B cell (primary cell): Measurements from ENCODE around the gene MACO1. TPM values are rescaled to one million over a fixed set of nuclear protein-coding genes. Genes with fewer than 3 reads are reported as not detected.
A peak's percentile ranks its signal among the peaks of the same experiment; 100 is the strongest.

Source experiments
- ATAC-seq: fragments of 200-7000 bp; cut with Tn5 transposase; one replicate; pipeline ENCODE4 v1.10.0; 2021; ENCODE audit warnings: low read depth, mild to moderate bottlenecking, moderate number of reproducible peaks, moderate library complexity
- CTCF ChIA-PET: fragments of 350-600 bp; sonication (Branson Sonifier 250); formaldehyde crosslinking; loops from one replicate; lab custom pipeline; 2021; ENCODE audit warnings: antibody characterized with exemption, inconsistent platforms; lab: Charles Lee
- POLR2A ChIA-PET: fragments of 350-600 bp; sonication (Branson Sonifier 250); formaldehyde crosslinking; loops from one replicate; lab custom pipeline; 2021; ENCODE audit warnings: antibody characterized with exemption; lab: Charles Lee
- DNase-seq: peaks from one replicate; pipeline ENCODE4 v3.0.0; 2013
- H2AFZ ChIP-seq: 2 replicates; pipeline ENCODE4 v1.6.1; 2012; ENCODE audit warnings: mild to moderate bottlenecking, low read depth, low read length; ENCODE audit not compliant: insufficient read depth, poor library complexity, severe bottlenecking
- H3K27ac ChIP-seq, 2 donors: 1 replicate in 1 of 2; 2 replicates in 1 of 2; pipeline ENCODE4 v1.5.1; 2012 to 2013; ENCODE audit warnings: low read length in 2 of 2, mild to moderate bottlenecking in 2 of 2, moderate library complexity in 1 of 2
- H3K27me3 ChIP-seq, 4 experiments: fragments of 200-600 bp in 1 of 4; sonication (generic) in 1 of 4; replicated peaks in 1 of 4; 1 replicate in 2 of 4; 2 replicates in 2 of 4; pipeline versions ENCODE4 v1.6.1 to v1.7.0; 2013 to 2016; ENCODE audit warnings: low read length in 3 of 4, mild to moderate bottlenecking in 2 of 4, mixed read lengths in 1 of 4, moderate library complexity in 1 of 4; ENCODE audit not compliant: insufficient read depth in 4 of 4, control insufficient read depth in 3 of 4; ENCODE audit errors: control extremely low read depth in 1 of 4
- H3K36me3 ChIP-seq, 2 experiments: replicated peaks in 1 of 2; 1 replicate in 1 of 2; 2 replicates in 1 of 2; pipeline versions ENCODE4 v1.6.1 to v1.7.1; 2013; ENCODE audit warnings: low read length in 1 of 2; ENCODE audit not compliant: insufficient read depth in 2 of 2, control insufficient read depth in 1 of 2; ENCODE audit errors: control extremely low read depth in 1 of 2, extremely low read depth in 1 of 2
- H3K4me1 ChIP-seq, 2 donors: fragments of 200-600 bp in 1 of 2; sonication (generic) in 1 of 2; 1 replicate in 1 of 2; 2 replicates in 1 of 2; pipeline versions ENCODE4 v1.5.1 to v1.6.1; 2013 to 2017; ENCODE audit warnings: low read length in 2 of 2; ENCODE audit not compliant: control insufficient read depth in 2 of 2, insufficient read depth in 2 of 2
- H3K4me2 ChIP-seq: replicated peaks from 2 replicates; pipeline ENCODE3; 2012; ENCODE audit warnings: mild to moderate bottlenecking, low read depth, low read length; ENCODE audit not compliant: poor library complexity, severe bottlenecking
- H3K4me3 ChIP-seq, 5 experiments: fragments of 200-600 bp in 1 of 5; sonication (generic) in 1 of 5; 1 replicate in 3 of 5; 2 replicates in 2 of 5; pipeline versions ENCODE4 v1.5.1 to v1.7.0; 2011 to 2016; ENCODE audit warnings: low read length in 4 of 5, mild to moderate bottlenecking in 4 of 5, low read depth in 2 of 5, control low read depth in 1 of 5, moderate library complexity in 1 of 5; ENCODE audit not compliant: insufficient read depth in 1 of 5; ENCODE audit errors: control extremely low read depth in 1 of 5, extremely low read depth in 1 of 5
- H3K79me2 ChIP-seq: fragments of 200-600 bp; sonication (generic); one replicate; pipeline ENCODE4 v1.6.0; 2016; ENCODE audit warnings: low read length; ENCODE audit not compliant: control insufficient read depth, insufficient read depth
- H3K9ac ChIP-seq: fragments of 200-600 bp; sonication (generic); 2 replicates; pipeline ENCODE4 v1.6.1; 2017; ENCODE audit warnings: mild to moderate bottlenecking, low read length, moderate library complexity
- H3K9me3 ChIP-seq, 3 donors: one replicate each; pipeline versions ENCODE4 v1.6.1 to v1.7.1; 2013; ENCODE audit warnings: low read length in 2 of 3; ENCODE audit not compliant: control insufficient read depth in 2 of 3, insufficient read depth in 1 of 3; ENCODE audit errors: control extremely low read depth in 1 of 3
- H4K20me1 ChIP-seq: 2 replicates; pipeline ENCODE4 v1.6.0; 2012; ENCODE audit warnings: mild to moderate bottlenecking, low read length; ENCODE audit not compliant: insufficient read depth, control insufficient read depth, poor library complexity, severe bottlenecking
- H3K27ac Mint-ChIP-seq: one replicate; pipeline ENCODE4 v1.8.0; 2021; ENCODE audit warnings: mixed read lengths
- H3K27me3 Mint-ChIP-seq: one replicate; pipeline ENCODE4 v1.8.0; 2021; ENCODE audit warnings: mixed read lengths
- H3K4me1 Mint-ChIP-seq: one replicate; pipeline ENCODE4 v1.8.0; 2021; ENCODE audit warnings: mixed read lengths
- H3K4me3 Mint-ChIP-seq: one replicate; pipeline ENCODE4 v1.8.0; 2021; ENCODE audit warnings: mixed read lengths
- H3K9me3 Mint-ChIP-seq: one replicate; pipeline ENCODE4 v1.8.0; 2022; ENCODE audit warnings: mixed read lengths; ENCODE audit not compliant: insufficient read depth
- CTCF ChIP-seq: fragments of 200-600 bp; IDR thresholded peaks from one replicate; pipeline ENCODE4 v1.8.0; 2022; ENCODE audit warnings: antibody characterized with exemption, mild to moderate bottlenecking
- EZH2 ChIP-seq: IDR thresholded peaks from 2 replicates; pipeline ENCODE4 v1.6.1; 2012; ENCODE audit warnings: borderline replicate concordance, low read depth, mild to moderate bottlenecking, moderate library complexity, low read length; ENCODE audit not compliant: insufficient read depth, poor library complexity, severe bottlenecking
- WGBS: methylation state at CpG from one replicate; pipeline ENCODE4 v1.1.5; 2013; ENCODE audit warnings: missing lambda C conversion rate; ENCODE audit not compliant: insufficient coverage; 5-methylcytosine and 5-hydroxymethylcytosine counted together
- intact Hi-C: fragments of 100-400 bp; cut with micrococcal nuclease; formaldehyde crosslinking; loops from one replicate; pipeline ENCODE4 v1.10.0; 2022
- polyA plus RNA-seq: library from polyadenylated mRNA; depleted of rRNA; stranded (reverse); fragments of >200 nt; gene quantifications from 2 replicates; pipeline ENCODE4 v1.2.3, GENCODE V29; 2012
- total RNA-seq, 2 donors: library from RNA; stranded (reverse); fragments of 120-200 nt in 1 of 2; gene quantifications; 1 replicate in 1 of 2; 2 replicates in 1 of 2; pipeline versions ENCODE4 v1.2.3 to v1.2.4, GENCODE V29; 2013 to 2022

MACO1 gene
- total and polyA plus RNA-seq, 2 donors (not counting 1 experiment from before 2014, with no cell fraction given), result 4.9 to 21.2 TPM

- Mint-ChIP-seq H3K9me3 (no peaks in the 10 kb centered on the region), H3K27me3 (no peaks in the 10 kb centered on the region), H3K4me1 (peaks cover 29% of the 10 kb centered on the region), H3K27ac (peak overlapping the region; percentile 63), H3K4me3 (peak overlapping the region; percentile 78)
- H3K36me3 ChIP-seq, result no peaks in the 10 kb centered on the region
- DNase-seq (peak; percentile 31), ATAC-seq (no peak)
- peak overlapping the region; percentile 76 for H2AFZ ChIP-seq
- 1% methylated on average over 22 of the region's 25 CpGs for WGBS
- H3K4me2 ChIP-seq, result peak overlapping the region; percentile 97
- peaks cover 0 to 13% (median 3%) of the 10 kb centered on the region in 4 experiments for H3K27me3 ChIP-seq
- TF ChIP-seq EZH2 (no peak), CTCF (no peak)
- H3K4me3 ChIP-seq, result peak overlapping the region; percentile 15 to 75 (median 66)
- peak overlapping the region; percentile 79 for H3K9ac ChIP-seq
- H3K79me2 ChIP-seq, result peaks cover 36% of the 10 kb centered on the region
- H3K4me1 ChIP-seq, result peaks cover 21 to 41% of the 10 kb centered on the region in 2 donors
- CTCF ChIA-PET, result interaction anchor here (0.7 to 1.2 kb wide), 3 partner anchors 11 to 29 kb away, joined by 3 read pairs; no protein-coding TSS in a partner anchor
- H4K20me1 ChIP-seq, result peaks cover 26% of the 10 kb centered on the region
- no peaks in the 10 kb centered on the region for H3K9me3 ChIP-seq
- H3K27ac ChIP-seq, result peak overlapping the region in 1 of 2 donors; percentile 12
- POLR2A ChIA-PET, result interaction anchor here (0.9 kb wide), 1 partner anchor 21 kb away, joined by 3 read pairs; no protein-coding TSS in a partner anchor
- intact Hi-C loops, result no loop called here
Observed at GRCh38 chr1:25544243-25544764, 113.6 kb downstream of the MACO1 start.

- Histone ChIP-seq H3K27me3 (peaks cover 0 to 13% (median 3%) of the 10 kb centered on the region in 4 experiments), H2AFZ (no peak overlapping the region), H3K4me3 (peak overlapping the region in 2 of 5 experiments; percentile 60 to 74), H3K4me2 (peak overlapping the region; percentile 97), H3K9me3 (no peaks in the 10 kb centered on the region), H3K36me3 (no peaks in the 10 kb centered on the region), H3K27ac (no peak overlapping the region), H4K20me1 (peaks cover 26% of the 10 kb centered on the region), H3K79me2 (peaks cover 36% of the 10 kb centered on the region), H3K4me1 (peaks cover 27 to 46% of the 10 kb centered on the region in 2 donors), H3K9ac (peak overlapping the region; percentile 79)
- 62% methylated on average over 4 of the region's 6 CpGs for WGBS
- no peaks in the 10 kb centered on the region for H3K27me3 Mint-ChIP-seq
- CTCF ChIA-PET, result no interaction called here
- no peak for TF ChIP-seq EZH2
- no peak for TF ChIP-seq CTCF
- ATAC-seq, result no peak
- H3K4me1 Mint-ChIP-seq, result peaks cover 34% of the 10 kb centered on the region
- peak overlapping the region; percentile 78 for H3K4me3 Mint-ChIP-seq
- no peaks in the 10 kb centered on the region for H3K9me3 Mint-ChIP-seq
- peak overlapping the region; percentile 63 for H3K27ac Mint-ChIP-seq
- POLR2A ChIA-PET, result no interaction called here
- no peak for DNase-seq
- intact Hi-C loops, result loop anchor here (5.0 kb wide), 1 partner anchor 252 kb away; no protein-coding TSS in a partner anchor
Observed at GRCh38 chr1:25544819-25545218, 114.1 kb downstream of the MACO1 start.
